ENCODE results near the gene PTPRD.

DNA sequence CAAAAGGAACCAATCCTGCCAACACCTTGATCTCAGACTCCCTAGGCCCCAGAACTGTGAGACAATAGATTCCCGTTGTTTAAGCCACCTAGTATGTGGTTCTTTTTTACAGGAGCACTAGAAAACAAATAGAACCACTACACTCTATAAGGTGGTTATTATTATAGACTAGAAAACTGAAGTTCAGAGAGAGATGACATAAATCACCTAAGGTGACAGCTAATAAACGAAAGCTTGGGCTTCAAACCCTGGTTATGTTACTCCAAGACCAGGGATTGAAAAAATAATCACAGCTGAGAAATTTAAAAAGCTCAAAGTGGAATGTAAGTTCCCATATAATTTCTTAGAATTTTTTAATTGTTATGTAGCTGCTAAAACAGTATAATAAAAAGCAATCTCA, 2097.1 kb downstream of the PTPRD start:
- TF ChIP-seq CTCF (IDR thresholded peaks at IDR 0.05 in 8 of 11, conservative IDR thresholded peaks at IDR 0.05 in 3 of 11) (no peak), POLR2AphosphoS5 (IDR thresholded peaks at IDR 0.05) (no peak), POLR2A (IDR thresholded peaks at IDR 0.05) (no peak)
